Sigmoid colon (tissue), 7 donors: Measurements from ENCODE around the gene TP53BP1. TPM values are rescaled to one million over a fixed set of nuclear protein-coding genes. Genes with fewer than 3 reads are reported as not detected.

ENCODE experiments used
- DNase-seq: peaks from one replicate; pipeline ENCODE4 v3.0.0-alpha.2; 2019
- H3K27ac ChIP-seq, 4 donors: fragments of 200-600 bp; sonication (generic); one replicate each; pipeline ENCODE4 v1.5.1; 2016 to 2019; ENCODE audit warnings: mild to moderate bottlenecking in 1 of 4
- H3K27me3 ChIP-seq, 3 donors: fragments of 200-600 bp; sonication (generic); one replicate each; pipeline ENCODE4 v1.5.1; 2019; ENCODE audit warnings: mild to moderate bottlenecking in 1 of 3
- H3K36me3 ChIP-seq, 4 donors: fragments of 200-600 bp; sonication (generic); one replicate each; pipeline ENCODE4 v1.5.1; 2016 to 2019
- H3K4me1 ChIP-seq, 4 donors: fragments of 200-600 bp; sonication (generic); one replicate each; pipeline ENCODE4 v1.5.1; 2017 to 2019
- H3K4me3 ChIP-seq, 4 donors: fragments of 200-600 bp; sonication (generic); one replicate each; pipeline ENCODE4 v1.5.1; 2017 to 2019; ENCODE audit warnings: mild to moderate bottlenecking in 2 of 4, moderate library complexity in 1 of 4
- H3K9me3 ChIP-seq, 4 donors: fragments of 200-600 bp in 3 of 4; sonication (generic) in 3 of 4; one replicate each; pipeline versions ENCODE4 v1.5.1 to v1.6.1; 2013 to 2019
- CTCF ChIP-seq, 4 experiments: fragments of 450-650 bp in 3 of 4; fragments of 200-600 bp in 1 of 4; IDR thresholded peaks; one replicate each; pipeline ENCODE4 v1.5.1; 2016 to 2019; ENCODE audit warnings: antibody characterized with exemption in 4 of 4, mild to moderate bottlenecking in 3 of 4, moderate library complexity in 2 of 4
- EP300 ChIP-seq, 4 donors: sonication (generic); formaldehyde crosslinking; IDR thresholded peaks; one replicate each; pipeline ENCODE4 v1.6.1; 2017; ENCODE audit warnings: antibody characterized with exemption in 4 of 4
- POLR2A ChIP-seq, 2 donors: fragments of 450-650 bp; IDR thresholded peaks; one replicate each; pipeline ENCODE4 v1.6.1; 2016; ENCODE audit warnings: antibody characterized with exemption in 2 of 2, mild to moderate bottlenecking in 2 of 2, moderate library complexity in 2 of 2
- POLR2AphosphoS5 ChIP-seq, 4 donors: sonication (generic); formaldehyde crosslinking; IDR thresholded peaks; one replicate each; pipeline ENCODE4 v1.6.1; 2017; ENCODE audit warnings: antibody characterized with exemption in 4 of 4
- WGBS, 2 donors: extraction: QIAGEN DNeasy Blood & Tissue Kit; methylation state at CpG; one replicate each; pipeline ENCODE4 v1.1.7; 2013; 5-methylcytosine and 5-hydroxymethylcytosine counted together
- intact Hi-C: fragments of 100-400 bp; cut with DNase I; formaldehyde crosslinking; loops from one replicate; pipeline ENCODE4 v1.15.1; 2023
- polyA plus RNA-seq, 3 donors: library from polyadenylated mRNA; stranded (reverse); fragments of 200-250 nt; gene quantifications; one replicate each; pipeline ENCODE4 v1.2.3, GENCODE V29; 2013
- total RNA-seq, 4 donors: library from RNA; depleted of rRNA; stranded (reverse); fragments of >200 nt; gene quantifications; one replicate each; pipeline ENCODE4 v1.1.0, GENCODE V29; 2016
- donor health status: healthy with polysubstance abuse.
- donor health status: Bipolar disorder and iron deficiency.
- donor health status: healthy.

Gene TP53BP1
- total and polyA plus RNA-seq, 7 donors = 1.8 to 63.4 (median 38.3) TPM

- peaks cover 0 to 53% (median 11%) of the 10 kb centered on the region in 4 donors for H3K36me3 ChIP-seq
- no peaks in the 10 kb centered on the region for H3K9me3 ChIP-seq
- no peak overlapping the region for H3K4me3 ChIP-seq
- peak; percentile 68 for DNase-seq
- H3K27me3 ChIP-seq = no peaks in the 10 kb centered on the region
- intact Hi-C loops = loop anchor here (2.0 to 5.0 kb wide), 2 partner anchors 52 to 76 kb away; partner anchors contain the start of genes MAP1A and TP53BP1
- H3K27ac ChIP-seq = peak overlapping the region; percentile 60 to 67 (median 64)
- TF ChIP-seq CTCF (IDR thresholded peaks at IDR 0.05) (peak; percentile 41 to 65 (median 50)), POLR2AphosphoS5 (IDR thresholded peaks at IDR 0.05) (peak; percentile 47 to 70 (median 62)), POLR2A (IDR thresholded peaks at IDR 0.05) (no peak)
- WGBS, 2 donors = 44 to 49% methylated on average over 4 of the region's 4 CpGs
- peaks cover 0 to 13% (median 8%) of the 10 kb centered on the region in 4 donors for H3K4me1 ChIP-seq
Observed at GRCh38 chr15:43440721-43441281, 52.2 kb downstream of the TP53BP1 start.

- TF ChIP-seq CTCF (IDR thresholded peaks at IDR 0.05) = no peak
- H3K27ac ChIP-seq = no peak overlapping the region
- 84 to 92% methylated on average over 3 of the region's 3 CpGs for WGBS, 2 donors
- H3K9me3 ChIP-seq = no peaks in the 10 kb centered on the region
- peaks cover 0 to 13% (median 8%) of the 10 kb centered on the region in 4 donors for H3K4me1 ChIP-seq
- intact Hi-C loops = no loop called here
- DNase-seq = no peak
- H3K27me3 ChIP-seq = no peaks in the 10 kb centered on the region
- H3K4me3 ChIP-seq = no peak overlapping the region
- peaks cover 0 to 52% (median 11%) of the 10 kb centered on the region in 4 donors for H3K36me3 ChIP-seq
Observed at GRCh38 chr15:43439268-43439667, 53.7 kb downstream of the TP53BP1 start.

GRCh38 chr15:43436395-43436794 is 56.6 kb downstream of the TP53BP1 start:
- Histone ChIP-seq H3K4me1 (peaks cover 0 to 9% (median 5%) of the 10 kb centered on the region in 4 donors), H3K27me3 (no peaks in the 10 kb centered on the region), H3K9me3 (no peaks in the 10 kb centered on the region), H3K4me3 (no peak overlapping the region), H3K27ac (no peak overlapping the region), H3K36me3 (peaks cover 13 to 79% (median 16%) of the 10 kb centered on the region in 4 donors)
- intact Hi-C loops = no loop called here
- 97% methylated on average over 7 of the region's 7 CpGs for WGBS, 2 donors
- no peak for DNase-seq
- TF ChIP-seq POLR2AphosphoS5 (IDR thresholded peaks at IDR 0.05) (no peak), EP300 (IDR thresholded peaks at IDR 0.05) (no peak), CTCF (IDR thresholded peaks at IDR 0.05) (no peak), POLR2A (IDR thresholded peaks at IDR 0.05) (no peak)

- Histone ChIP-seq H3K4me3 (no peak overlapping the region), H3K9me3 (no peaks in the 10 kb centered on the region), H3K27me3 (no peaks in the 10 kb centered on the region), H3K27ac (no peak overlapping the region), H3K4me1 (no peaks in the 10 kb centered on the region), H3K36me3 (peaks cover 13 to 88% (median 16%) of the 10 kb centered on the region in 4 donors)
- TF ChIP-seq EP300 (IDR thresholded peaks at IDR 0.05) = no peak
- TF ChIP-seq CTCF (IDR thresholded peaks at IDR 0.05) = no peak
- TF ChIP-seq POLR2AphosphoS5 (IDR thresholded peaks at IDR 0.05) = no peak
- TF ChIP-seq POLR2A (IDR thresholded peaks at IDR 0.05) = no peak
- no peak for DNase-seq
- intact Hi-C loops = no loop called here
Observed at GRCh38 chr15:43434446-43434845, 58.5 kb downstream of the TP53BP1 start.
